CD4-positive, alpha-beta T cell (primary cell): ENCODE data around the gene FOXO1. TPM values are rescaled to one million over a fixed set of nuclear protein-coding genes. Genes with fewer than 3 reads are reported as not detected.

Experiments
- ATAC-seq: fragments of 200-7000 bp; cut with Tn5 transposase; one replicate; pipeline ENCODE4 v1.10.0; 2022; ENCODE audit warnings: mild to moderate bottlenecking; ENCODE audit not compliant: poor library complexity
- CTCF ChIA-PET: fragments of 350-600 bp; sonication (Branson Sonifier 250); formaldehyde crosslinking; loops from one replicate; lab custom pipeline; 2021; ENCODE audit warnings: antibody characterized with exemption, inconsistent platforms; lab: Charles Lee
- POLR2A ChIA-PET: fragments of 350-600 bp; sonication (Branson Sonifier 250); formaldehyde crosslinking; loops from one replicate; lab custom pipeline; 2021; ENCODE audit warnings: antibody characterized with exemption, inconsistent platforms; lab: Charles Lee
- DNase-seq, 14 experiments: peaks; one replicate each; pipeline ENCODE4 v3.0.0-alpha.2; 2013 to 2020; ENCODE audit warnings: mixed read lengths in 2 of 14
- H3K27ac ChIP-seq, 2 donors: one replicate each; pipeline versions ENCODE4 v1.5.1 to v1.7.0; 2013; ENCODE audit warnings: low read length in 2 of 2, low read depth in 1 of 2, mild to moderate bottlenecking in 1 of 2
- H3K27me3 ChIP-seq, 2 experiments: 1 replicate in 1 of 2; 2 replicates in 1 of 2; pipeline versions ENCODE4 v1.6.1 to v1.7.0; 2013; ENCODE audit warnings: low read length in 2 of 2, control low read depth in 1 of 2, mild to moderate bottlenecking in 1 of 2, moderate library complexity in 1 of 2; ENCODE audit not compliant: insufficient read depth in 2 of 2, control insufficient read depth in 1 of 2
- H3K36me3 ChIP-seq: one replicate; pipeline ENCODE4 v1.6.1; 2013; ENCODE audit warnings: low read length, control low read depth; ENCODE audit not compliant: insufficient read depth
- H3K4me1 ChIP-seq: one replicate; pipeline ENCODE4 v1.6.1; 2013; ENCODE audit warnings: low read length, control low read depth; ENCODE audit not compliant: insufficient read depth
- H3K4me3 ChIP-seq: one replicate; pipeline ENCODE4 v1.5.1; 2013; ENCODE audit warnings: mild to moderate bottlenecking, low read length, moderate library complexity
- H3K9me3 ChIP-seq, 2 experiments: 1 replicate in 1 of 2; 2 replicates in 1 of 2; pipeline versions ENCODE4 v1.6.1 to v1.7.0; 2013; ENCODE audit warnings: low read length in 2 of 2, mild to moderate bottlenecking in 2 of 2, control low read depth in 1 of 2, moderate library complexity in 1 of 2; ENCODE audit not compliant: control insufficient read depth in 1 of 2, insufficient read depth in 1 of 2
- H3K27ac Mint-ChIP-seq: one replicate; pipeline ENCODE4 v1.8.0; 2020; ENCODE audit warnings: mixed read lengths
- H3K27me3 Mint-ChIP-seq: one replicate; pipeline ENCODE4 v1.8.0; 2021; ENCODE audit warnings: mixed read lengths
- H3K36me3 Mint-ChIP-seq: one replicate; pipeline ENCODE4 v1.8.0; 2021; ENCODE audit warnings: low read depth, mixed read lengths
- H3K4me1 Mint-ChIP-seq: one replicate; pipeline ENCODE4 v1.8.0; 2021; ENCODE audit warnings: low read depth, mixed read lengths
- H3K4me3 Mint-ChIP-seq: one replicate; pipeline ENCODE4 v1.8.0; 2020; ENCODE audit warnings: mild to moderate bottlenecking, mixed read lengths
- H3K9me3 Mint-ChIP-seq: one replicate; pipeline ENCODE4 v1.8.0; 2020; ENCODE audit warnings: mixed read lengths
- intact Hi-C, 2 experiments: fragments of 100-400 bp; cut with DNase I in 1 of 2; cut with micrococcal nuclease in 1 of 2; formaldehyde crosslinking; loops; one replicate each; pipeline versions ENCODE4 v1.15.1 to v1.9.0; 2023 to 2025; cut with DNase I, micrococcal nuclease
- total RNA-seq, 174 experiments: library from RNA in 2 of 174; stranded (reverse) in 2 of 174; gene quantifications; one replicate each; pipeline ENCODE4 v1.2.3 and lab custom pipeline; 2021 to 2026
- TF ChIP-seq, protein P1 (sequence below): fragments of 200-600 bp; IDR thresholded peaks from one replicate; pipeline ENCODE4 v1.8.0; 2022; ENCODE audit warnings: antibody characterized with exemption, mild to moderate bottlenecking

The FOXO1 gene
- total RNA-seq, 2 experiments from 2014 or later: 93.1 to 101 TPM

GRCh38 chr13:40676007-40676406 is 9.6 kb upstream of the FOXO1 start:
- no peak for ATAC-seq
- no peaks in the 10 kb centered on the region for H3K27me3 ChIP-seq
- Mint-ChIP-seq H3K4me1 (peaks cover 9% of the 10 kb centered on the region), H3K27me3 (no peaks in the 10 kb centered on the region), H3K9me3 (no peaks in the 10 kb centered on the region), H3K36me3 (no peaks in the 10 kb centered on the region), H3K27ac (no peak overlapping the region), H3K4me3 (no peak overlapping the region)
- POLR2A ChIA-PET: no interaction called here
- H3K36me3 ChIP-seq: no peaks in the 10 kb centered on the region
- H3K9me3 ChIP-seq: no peaks in the 10 kb centered on the region
- intact Hi-C loops: no loop called here
- DNase-seq: no peak
- no peaks in the 10 kb centered on the region for H3K4me1 ChIP-seq
- H3K27ac ChIP-seq: no peak overlapping the region
- TF ChIP-seq, protein P1, sequence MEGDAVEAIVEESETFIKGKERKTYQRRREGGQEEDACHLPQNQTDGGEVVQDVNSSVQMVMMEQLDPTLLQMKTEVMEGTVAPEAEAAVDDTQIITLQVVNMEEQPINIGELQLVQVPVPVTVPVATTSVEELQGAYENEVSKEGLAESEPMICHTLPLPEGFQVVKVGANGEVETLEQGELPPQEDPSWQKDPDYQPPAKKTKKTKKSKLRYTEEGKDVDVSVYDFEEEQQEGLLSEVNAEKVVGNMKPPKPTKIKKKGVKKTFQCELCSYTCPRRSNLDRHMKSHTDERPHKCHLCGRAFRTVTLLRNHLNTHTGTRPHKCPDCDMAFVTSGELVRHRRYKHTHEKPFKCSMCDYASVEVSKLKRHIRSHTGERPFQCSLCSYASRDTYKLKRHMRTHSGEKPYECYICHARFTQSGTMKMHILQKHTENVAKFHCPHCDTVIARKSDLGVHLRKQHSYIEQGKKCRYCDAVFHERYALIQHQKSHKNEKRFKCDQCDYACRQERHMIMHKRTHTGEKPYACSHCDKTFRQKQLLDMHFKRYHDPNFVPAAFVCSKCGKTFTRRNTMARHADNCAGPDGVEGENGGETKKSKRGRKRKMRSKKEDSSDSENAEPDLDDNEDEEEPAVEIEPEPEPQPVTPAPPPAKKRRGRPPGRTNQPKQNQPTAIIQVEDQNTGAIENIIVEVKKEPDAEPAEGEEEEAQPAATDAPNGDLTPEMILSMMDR: no peak
- CTCF ChIA-PET: no interaction called here
- H3K4me3 ChIP-seq: no peak overlapping the region

DNA sequence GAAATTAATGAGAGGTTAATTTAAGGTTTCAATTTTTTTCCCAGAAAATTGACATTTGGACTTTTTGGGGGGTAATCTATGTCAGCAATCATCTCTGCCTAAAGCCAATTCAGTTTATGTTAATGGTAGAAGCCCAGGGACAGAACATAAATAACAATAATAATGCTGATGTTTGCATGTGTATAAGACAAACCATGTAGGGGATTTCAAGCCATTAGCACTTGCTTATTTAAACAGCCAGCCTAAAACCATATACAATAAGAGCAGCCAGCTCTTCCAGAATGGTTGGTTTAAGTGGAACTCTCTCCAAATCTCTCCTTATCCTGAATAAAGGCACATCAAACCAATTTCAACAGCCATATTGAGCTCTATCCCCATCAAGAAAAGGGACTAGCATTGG is 7.0 kb upstream of the FOXO1 start:
- H3K36me3 ChIP-seq: no peaks in the 10 kb centered on the region

DNA sequence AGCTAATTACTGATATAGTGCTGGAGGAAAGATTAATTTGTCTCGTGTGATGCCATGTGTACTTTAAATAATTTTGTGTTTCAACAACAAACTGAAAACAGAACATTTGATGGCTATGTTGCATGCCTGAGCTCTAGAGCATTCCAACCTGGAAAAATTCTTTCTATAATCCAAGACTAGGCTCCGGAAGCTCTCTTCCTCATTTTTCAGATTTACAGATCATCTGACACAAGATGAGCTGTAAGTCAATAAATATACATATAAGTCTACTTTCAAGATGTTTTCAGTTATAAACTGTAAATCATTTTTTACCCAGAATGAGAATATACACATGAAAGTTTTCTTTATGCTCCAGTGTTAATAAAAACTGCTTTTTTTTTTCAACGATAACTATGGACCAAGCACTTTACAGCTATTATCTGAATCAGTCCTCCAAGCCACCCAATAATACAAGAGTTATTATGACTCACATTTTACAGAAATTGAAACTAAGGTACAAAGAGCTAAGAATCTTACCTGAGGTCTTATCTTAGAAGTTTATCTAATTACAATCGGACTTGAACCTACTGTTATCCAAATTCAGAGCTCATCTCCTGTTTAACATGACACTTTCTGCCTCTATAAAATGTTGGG is 6.4 kb upstream of the FOXO1 start:
- ATAC-seq (no peak), DNase-seq (no peak)
- Histone ChIP-seq H3K4me3 (no peak overlapping the region), H3K9me3 (no peaks in the 10 kb centered on the region), H3K27ac (no peak overlapping the region), H3K27me3 (no peaks in the 10 kb centered on the region), H3K36me3 (no peaks in the 10 kb centered on the region), H3K4me1 (peaks cover 6% of the 10 kb centered on the region)
- H3K27ac Mint-ChIP-seq: no peak overlapping the region
- ChIA-PET POLR2A (interaction anchor here (0.6 to 1.1 kb wide), 4 partner anchors 9 to 19 kb away, joined by 3 to 4 read pairs (median 4); no protein-coding TSS in a partner anchor), CTCF (interaction anchor here (1.4 kb wide), 1 partner anchor 604 kb away, joined by 4 read pairs; no protein-coding TSS in a partner anchor)
- peaks cover 22% of the 10 kb centered on the region for H3K4me1 Mint-ChIP-seq
- H3K36me3 Mint-ChIP-seq: no peaks in the 10 kb centered on the region
- H3K9me3 Mint-ChIP-seq: no peaks in the 10 kb centered on the region
- TF ChIP-seq, protein P1: no peak
- intact Hi-C loops: no loop called here
- H3K27me3 Mint-ChIP-seq: no peaks in the 10 kb centered on the region
- H3K4me3 Mint-ChIP-seq: no peak overlapping the region

More for the DNA sequence above, 7.0 kb upstream of the FOXO1 start:
- Histone ChIP-seq H3K4me3 (no peak overlapping the region), H3K4me1 (peaks cover 2% of the 10 kb centered on the region), H3K27me3 (no peaks in the 10 kb centered on the region), H3K9me3 (no peaks in the 10 kb centered on the region), H3K27ac (no peak overlapping the region)
- H3K4me1 Mint-ChIP-seq: peaks cover 17% of the 10 kb centered on the region
- TF ChIP-seq, protein P1: no peak
- intact Hi-C loops: no loop called here
- H3K27me3 Mint-ChIP-seq: no peaks in the 10 kb centered on the region
- no peak overlapping the region for H3K4me3 Mint-ChIP-seq
- no peak overlapping the region for H3K27ac Mint-ChIP-seq
- ATAC-seq (no peak), DNase-seq (no peak)
- POLR2A ChIA-PET: interaction anchor here (0.7 to 1.1 kb wide), 3 partner anchors 9 to 19 kb away, joined by 3 to 4 read pairs (median 3); no protein-coding TSS in a partner anchor
- no peaks in the 10 kb centered on the region for H3K36me3 Mint-ChIP-seq
- no peaks in the 10 kb centered on the region for H3K9me3 Mint-ChIP-seq
- CTCF ChIA-PET: interaction anchor here (1.4 kb wide), 1 partner anchor 604 kb away, joined by 4 read pairs; no protein-coding TSS in a partner anchor
